Measurements from ENCODE around the gene DHFR. TPM values are rescaled to one million over a fixed set of nuclear protein-coding genes. Genes with fewer than 3 reads are reported as not detected.
A peak's percentile ranks its signal among the peaks of the same experiment; 100 is the strongest.

Gene DHFR
- total and polyA plus RNA-seq, 9 donors, result 28.0 to 52.0 (median 34.5) TPM

DNA sequence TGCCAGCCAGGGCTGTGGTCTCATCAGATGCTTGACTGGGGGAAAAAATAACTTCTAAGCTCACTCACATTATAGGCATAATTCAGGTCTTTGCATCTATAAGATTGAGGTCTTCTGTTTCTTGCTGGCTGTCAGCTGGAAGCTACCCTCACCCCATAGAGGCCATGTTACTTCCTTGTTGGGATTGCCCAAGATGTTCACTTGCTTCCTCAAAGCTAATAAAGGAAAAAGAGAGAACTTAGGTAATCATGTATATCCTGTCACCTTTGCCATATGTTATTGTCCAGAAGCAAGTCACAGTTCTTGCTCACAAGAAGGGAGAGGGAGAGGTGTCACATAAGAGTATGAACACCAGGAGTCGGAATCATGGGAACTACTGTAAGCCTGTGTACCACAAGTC is 46.1 kb downstream of the DHFR start:
- Histone ChIP-seq H3K9me3 (replicated peaks; ENCODE audit: control insufficient read depth, low read depth, low read length) (no peaks in the 10 kb centered on the region), H3K4me3 (ENCODE audit: low read length) (no peak overlapping the region), H3K27me3 (ENCODE audit: control insufficient read depth, insufficient read depth, low read length) (no peaks in the 10 kb centered on the region), H3K36me3 (ENCODE audit: control insufficient read depth, insufficient read depth, low read length) (no peaks in the 10 kb centered on the region), H3K4me1 (ENCODE audit: control insufficient read depth, insufficient read depth, low read length) (no peaks in the 10 kb centered on the region), H3K27ac (ENCODE audit: low read length) (no peak overlapping the region)
- WGBS (ENCODE audit: insufficient coverage), result no CpG with 5 or more reads among the region's 1 CpG
- DNase-seq, result peak; percentile 10

GRCh38 chr5:80607832-80608231 is 47.0 kb downstream of the DHFR start:
- peak; percentile 64 for DNase-seq
- no peaks in the 10 kb centered on the region for H3K36me3 ChIP-seq (ENCODE audit: control insufficient read depth, insufficient read depth, low read length)
- no peak overlapping the region for H3K27ac ChIP-seq (ENCODE audit: low read length)

GRCh38 chr5:80607343-80607742 is 47.4 kb downstream of the DHFR start:
- Histone ChIP-seq H3K27me3 (ENCODE audit: control insufficient read depth, insufficient read depth, low read length) (no peaks in the 10 kb centered on the region), H3K9me3 (replicated peaks; ENCODE audit: control insufficient read depth, low read depth, low read length) (no peaks in the 10 kb centered on the region), H3K4me3 (ENCODE audit: low read length) (no peak overlapping the region), H3K27ac (ENCODE audit: low read length) (no peak overlapping the region), H3K4me1 (ENCODE audit: control insufficient read depth, insufficient read depth, low read length) (no peaks in the 10 kb centered on the region), H3K36me3 (ENCODE audit: control insufficient read depth, insufficient read depth, low read length) (no peaks in the 10 kb centered on the region)
- no peak for DNase-seq

More at GRCh38 chr5:80607832-80608231, 47.0 kb downstream of the DHFR start:
- no peak overlapping the region for H3K4me3 ChIP-seq (ENCODE audit: low read length)
- H3K9me3 ChIP-seq (replicated peaks; ENCODE audit: control insufficient read depth, low read depth, low read length), result no peaks in the 10 kb centered on the region
- no peaks in the 10 kb centered on the region for H3K4me1 ChIP-seq (ENCODE audit: control insufficient read depth, insufficient read depth, low read length)
- no peaks in the 10 kb centered on the region for H3K27me3 ChIP-seq (ENCODE audit: control insufficient read depth, insufficient read depth, low read length)

GRCh38 chr5:80600943-80601693 is 53.7 kb downstream of the DHFR start:
- no peaks in the 10 kb centered on the region for H3K36me3 ChIP-seq (ENCODE audit: control insufficient read depth, insufficient read depth, low read length)
- DNase-seq, result no peak
- no peaks in the 10 kb centered on the region for H3K27me3 ChIP-seq (ENCODE audit: control insufficient read depth, insufficient read depth, low read length)
- WGBS (ENCODE audit: insufficient coverage), result no CpG with 5 or more reads among the region's 2 CpGs
- H3K9me3 ChIP-seq (replicated peaks; ENCODE audit: control insufficient read depth, low read depth, low read length), result no peaks in the 10 kb centered on the region
- H3K4me3 ChIP-seq (ENCODE audit: low read length), result no peak overlapping the region
- no peaks in the 10 kb centered on the region for H3K4me1 ChIP-seq (ENCODE audit: control insufficient read depth, insufficient read depth, low read length)
- H3K27ac ChIP-seq (ENCODE audit: low read length), result no peak overlapping the region

GRCh38 chr5:80597500-80597899 is 57.3 kb downstream of the DHFR start:
- no peak overlapping the region for H3K4me3 ChIP-seq (ENCODE audit: low read length)
- no peaks in the 10 kb centered on the region for H3K36me3 ChIP-seq (ENCODE audit: control insufficient read depth, insufficient read depth, low read length)
- H3K27ac ChIP-seq (ENCODE audit: low read length), result no peak overlapping the region
- H3K27me3 ChIP-seq (ENCODE audit: control insufficient read depth, insufficient read depth, low read length), result no peaks in the 10 kb centered on the region
- no peak for DNase-seq
- 80% methylated on average over 2 of the region's 7 CpGs for WGBS (ENCODE audit: insufficient coverage)
- H3K4me1 ChIP-seq (ENCODE audit: control insufficient read depth, insufficient read depth, low read length), result no peaks in the 10 kb centered on the region
- H3K9me3 ChIP-seq (replicated peaks; ENCODE audit: control insufficient read depth, low read depth, low read length), result no peaks in the 10 kb centered on the region

DNA sequence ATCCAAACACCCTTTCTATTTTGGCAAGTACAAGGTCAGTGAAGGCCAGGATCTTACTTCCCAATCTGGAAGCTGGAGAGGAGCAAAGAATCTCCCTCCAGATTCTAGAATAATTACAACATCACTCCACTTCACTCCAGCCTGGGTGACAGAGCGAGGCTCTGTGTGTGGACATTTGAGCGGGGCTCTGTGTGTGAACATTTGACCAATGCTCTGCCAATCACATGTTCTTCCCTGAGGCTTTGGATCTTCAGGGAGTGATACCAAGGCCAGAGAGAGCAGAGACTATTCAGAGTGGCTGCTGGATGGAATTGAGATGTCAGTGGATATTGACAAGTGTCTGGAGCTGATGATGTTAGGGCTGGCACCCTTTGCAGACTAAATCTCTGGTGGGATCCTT is 60.0 kb downstream of the DHFR start:
- no peak overlapping the region for H3K4me3 ChIP-seq (ENCODE audit: low read length)
- H3K36me3 ChIP-seq (ENCODE audit: control insufficient read depth, insufficient read depth, low read length), result no peaks in the 10 kb centered on the region
- peak; percentile 6 for DNase-seq
- H3K27ac ChIP-seq (ENCODE audit: low read length), result no peak overlapping the region
- H3K27me3 ChIP-seq (ENCODE audit: control insufficient read depth, insufficient read depth, low read length), result no peaks in the 10 kb centered on the region
- no peaks in the 10 kb centered on the region for H3K4me1 ChIP-seq (ENCODE audit: control insufficient read depth, insufficient read depth, low read length)
- no CpG with 5 or more reads among the region's 2 CpGs for WGBS (ENCODE audit: insufficient coverage)
- H3K9me3 ChIP-seq (replicated peaks; ENCODE audit: control insufficient read depth, low read depth, low read length), result no peaks in the 10 kb centered on the region

DNA sequence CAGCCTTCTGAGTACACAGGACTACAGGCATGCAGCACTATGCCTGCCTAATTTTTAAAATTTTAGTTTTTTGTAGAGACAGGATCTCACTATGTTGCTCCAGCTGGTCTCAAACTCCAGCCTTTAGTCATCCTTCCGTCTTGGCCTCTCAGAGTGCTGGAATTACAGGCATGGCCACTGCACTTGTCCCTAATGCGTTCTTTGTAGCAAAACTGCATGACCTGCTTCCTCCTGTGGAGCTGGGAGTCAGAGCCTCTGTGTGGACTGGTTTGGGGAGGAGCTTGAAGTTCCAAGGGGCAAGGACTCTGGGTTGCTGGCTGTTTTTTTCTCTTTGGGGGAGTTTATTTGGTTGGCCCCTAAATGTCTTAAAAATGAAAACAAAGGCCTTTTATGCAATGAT is 62.0 kb downstream of the DHFR start:
- no peaks in the 10 kb centered on the region for H3K4me1 ChIP-seq (ENCODE audit: control insufficient read depth, insufficient read depth, low read length)
- no peak overlapping the region for H3K4me3 ChIP-seq (ENCODE audit: low read length)
- H3K9me3 ChIP-seq (replicated peaks; ENCODE audit: control insufficient read depth, low read depth, low read length), result no peaks in the 10 kb centered on the region
- WGBS (ENCODE audit: insufficient coverage), result 94% methylated on average over 2 of the region's 2 CpGs
- H3K27ac ChIP-seq (ENCODE audit: low read length), result no peak overlapping the region
- DNase-seq, result no peak
- no peaks in the 10 kb centered on the region for H3K27me3 ChIP-seq (ENCODE audit: control insufficient read depth, insufficient read depth, low read length)
- H3K36me3 ChIP-seq (ENCODE audit: control insufficient read depth, insufficient read depth, low read length), result no peaks in the 10 kb centered on the region

GRCh38 chr5:80592105-80592504 is 62.7 kb downstream of the DHFR start:
- Histone ChIP-seq H3K9me3 (replicated peaks; ENCODE audit: control insufficient read depth, low read depth, low read length) (no peaks in the 10 kb centered on the region), H3K27me3 (ENCODE audit: control insufficient read depth, insufficient read depth, low read length) (no peaks in the 10 kb centered on the region), H3K4me3 (ENCODE audit: low read length) (no peak overlapping the region), H3K27ac (ENCODE audit: low read length) (no peak overlapping the region), H3K36me3 (ENCODE audit: control insufficient read depth, insufficient read depth, low read length) (no peaks in the 10 kb centered on the region), H3K4me1 (ENCODE audit: control insufficient read depth, insufficient read depth, low read length) (no peaks in the 10 kb centered on the region)
- WGBS (ENCODE audit: insufficient coverage), result no CpG with 5 or more reads among the region's 1 CpG
- no peak for DNase-seq

DNA sequence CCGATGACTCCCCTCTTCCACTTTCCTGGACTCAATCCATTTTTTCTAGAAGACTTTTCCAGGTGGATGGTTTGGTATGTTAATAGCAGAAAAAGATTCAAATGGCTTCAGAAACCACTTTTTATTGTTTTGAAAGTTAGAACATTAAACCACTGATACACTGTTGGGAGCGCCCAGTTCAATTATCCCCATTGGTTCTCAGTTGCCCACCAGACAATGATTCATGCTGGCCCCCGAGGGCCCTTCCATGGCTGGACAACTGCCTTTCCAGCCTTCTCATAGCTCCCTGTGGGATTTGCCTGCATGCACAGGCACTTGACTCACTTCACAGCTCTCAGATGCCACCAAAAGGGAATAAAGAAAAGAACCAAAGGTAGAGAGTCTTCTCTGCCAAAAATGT is 63.4 kb downstream of the DHFR start:
- WGBS (ENCODE audit: insufficient coverage), result 80% methylated on average over 1 of the region's 3 CpGs

GRCh38 chr5:80590766-80591165 is 64.0 kb downstream of the DHFR start:
- no peaks in the 10 kb centered on the region for H3K9me3 ChIP-seq (replicated peaks; ENCODE audit: control insufficient read depth, low read depth, low read length)
- no peaks in the 10 kb centered on the region for H3K27me3 ChIP-seq (ENCODE audit: control insufficient read depth, insufficient read depth, low read length)
- no peak for DNase-seq
- H3K36me3 ChIP-seq (ENCODE audit: control insufficient read depth, insufficient read depth, low read length), result no peaks in the 10 kb centered on the region
- 68% methylated on average over 4 of the region's 5 CpGs for WGBS (ENCODE audit: insufficient coverage)
- H3K4me1 ChIP-seq (ENCODE audit: control insufficient read depth, insufficient read depth, low read length), result no peaks in the 10 kb centered on the region
- H3K4me3 ChIP-seq (ENCODE audit: low read length), result no peak overlapping the region
- no peak overlapping the region for H3K27ac ChIP-seq (ENCODE audit: low read length)

More for the DNA sequence above, 63.4 kb downstream of the DHFR start:
- no peaks in the 10 kb centered on the region for H3K4me1 ChIP-seq (ENCODE audit: control insufficient read depth, insufficient read depth, low read length)
- no peak overlapping the region for H3K4me3 ChIP-seq (ENCODE audit: low read length)
- H3K9me3 ChIP-seq (replicated peaks; ENCODE audit: control insufficient read depth, low read depth, low read length), result no peaks in the 10 kb centered on the region
- H3K27me3 ChIP-seq (ENCODE audit: control insufficient read depth, insufficient read depth, low read length), result no peaks in the 10 kb centered on the region
- DNase-seq, result peak; percentile 48
- H3K27ac ChIP-seq (ENCODE audit: low read length), result no peak overlapping the region
- H3K36me3 ChIP-seq (ENCODE audit: control insufficient read depth, insufficient read depth, low read length), result no peaks in the 10 kb centered on the region
